B cell (primary cell): Measurements from ENCODE around the gene TCF7L1.

Source experiments
- EZH2 ChIP-seq: IDR thresholded peaks from 2 replicates; pipeline ENCODE4 v1.6.1; 2012; ENCODE audit warnings: borderline replicate concordance, low read depth, mild to moderate bottlenecking, moderate library complexity, low read length; ENCODE audit not compliant: insufficient read depth, poor library complexity, severe bottlenecking
- TF ChIP-seq, protein P1 (sequence below): fragments of 200-600 bp; IDR thresholded peaks from one replicate; pipeline ENCODE4 v1.8.0; 2022; ENCODE audit warnings: antibody characterized with exemption, mild to moderate bottlenecking

GRCh38 chr2:85158559-85159273 lies 25.5 kb downstream of the TCF7L1 start:
- TF ChIP-seq, protein P1, sequence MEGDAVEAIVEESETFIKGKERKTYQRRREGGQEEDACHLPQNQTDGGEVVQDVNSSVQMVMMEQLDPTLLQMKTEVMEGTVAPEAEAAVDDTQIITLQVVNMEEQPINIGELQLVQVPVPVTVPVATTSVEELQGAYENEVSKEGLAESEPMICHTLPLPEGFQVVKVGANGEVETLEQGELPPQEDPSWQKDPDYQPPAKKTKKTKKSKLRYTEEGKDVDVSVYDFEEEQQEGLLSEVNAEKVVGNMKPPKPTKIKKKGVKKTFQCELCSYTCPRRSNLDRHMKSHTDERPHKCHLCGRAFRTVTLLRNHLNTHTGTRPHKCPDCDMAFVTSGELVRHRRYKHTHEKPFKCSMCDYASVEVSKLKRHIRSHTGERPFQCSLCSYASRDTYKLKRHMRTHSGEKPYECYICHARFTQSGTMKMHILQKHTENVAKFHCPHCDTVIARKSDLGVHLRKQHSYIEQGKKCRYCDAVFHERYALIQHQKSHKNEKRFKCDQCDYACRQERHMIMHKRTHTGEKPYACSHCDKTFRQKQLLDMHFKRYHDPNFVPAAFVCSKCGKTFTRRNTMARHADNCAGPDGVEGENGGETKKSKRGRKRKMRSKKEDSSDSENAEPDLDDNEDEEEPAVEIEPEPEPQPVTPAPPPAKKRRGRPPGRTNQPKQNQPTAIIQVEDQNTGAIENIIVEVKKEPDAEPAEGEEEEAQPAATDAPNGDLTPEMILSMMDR, result no peak
- no peak for TF ChIP-seq EZH2
